K562 treated with DMSO at 1 percent for 48 hours (cell line): ENCODE results near the gene YIPF3. TPM values are rescaled to one million over a fixed set of nuclear protein-coding genes. Genes with fewer than 3 reads are reported as not detected.

ENCODE experiments used
- total RNA-seq: library from RNA; unstranded; fragments of 300-600 nt; gene quantifications from 2 replicates; pipeline ENCODE4 v1.2.3, GENCODE V29; 2022; ENCODE audit warnings: low replicate concordance; ENCODE audit errors: extremely low read depth

YIPF3 gene
- not detected in 2 replicates for total RNA-seq

GRCh38 chr6:43516697-43517504 is at the start of gene YIPF3, which contains the start of gene POLR1C:
YIPF3 (minus strand) TSS chr6:43516926; CDS start chr6:43516807, 119 bp downstream.
POLR1C (plus strand) TSS chr6:43517089; CDS start chr6:43517110, 21 bp downstream.

DNA sequence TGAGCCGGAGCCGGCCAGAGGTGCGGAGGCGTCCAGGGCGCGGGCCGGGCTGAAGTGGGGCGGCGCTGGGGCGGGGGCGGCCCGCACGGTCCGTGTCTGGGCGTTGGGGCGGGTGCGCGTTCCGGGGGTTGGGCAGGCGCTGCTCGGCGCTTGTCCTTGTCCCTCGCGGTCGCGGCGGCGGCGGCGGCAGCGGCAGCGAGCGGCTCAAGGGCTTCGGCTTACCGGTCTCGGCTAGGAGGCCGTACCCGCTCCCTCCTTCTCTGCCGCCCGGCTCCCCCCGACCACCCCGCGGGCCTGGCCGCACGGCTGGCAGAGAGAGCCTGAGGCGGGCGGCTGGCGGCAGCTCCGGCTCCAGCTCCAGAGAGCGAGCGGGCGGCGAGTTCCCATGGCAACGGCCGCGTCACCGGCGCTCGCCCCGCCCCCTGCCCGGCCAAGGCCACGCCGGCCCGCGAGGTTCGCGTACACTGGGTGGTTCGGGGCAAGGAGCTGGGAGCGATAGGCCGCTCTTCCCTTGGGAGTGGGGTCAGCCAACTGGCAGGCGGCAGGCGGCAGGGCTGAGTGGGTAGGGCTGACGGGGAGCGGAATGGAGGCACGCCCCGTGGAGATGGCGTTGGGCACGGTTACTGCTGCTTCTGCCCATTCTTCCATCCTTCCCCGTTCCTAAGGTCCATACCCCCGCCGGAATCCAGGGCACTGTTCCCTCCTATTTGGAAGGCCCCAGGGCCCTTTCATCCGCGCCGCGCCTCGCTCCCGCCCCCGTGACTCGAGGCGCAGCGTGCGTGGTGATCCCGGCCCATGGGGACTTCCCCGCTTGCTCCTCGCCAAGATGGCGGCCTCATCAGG is 6.5 kb downstream of the YIPF3 start, which contains the start of gene LRRC73:
Gene LRRC73 (minus strand): TSS at position 363 of the 843 bp plus-strand sequence. CDS start 561 bp downstream, outside the sequence.

GRCh38 chr6:43477235-43478007 is 39.3 kb downstream of the YIPF3 start, which contains the start of gene TJAP1:
TJAP1 (plus strand) TSS chr6:43477570; CDS start chr6:43499002, 21,432 bp downstream.

Other genes starting within 250 kb of the YIPF3 start
- gene SLC22A7, start 218.7 kb downstream of the YIPF3 start, total RNA-seq, result not detected in 2 replicates
- gene CRIP3, start 208.1 kb downstream of the YIPF3 start, total RNA-seq, result not detected in 2 replicates
- 43.1 TPM in 1 of 2 replicates, not detected in the other for gene ZNF318, start 147.3 kb downstream of the YIPF3 start, total RNA-seq
- gene ABCC10, start 89.4 kb downstream of the YIPF3 start, total RNA-seq, result not detected in 2 replicates
- not detected in 2 replicates for gene DLK2, start 61.4 kb downstream of the YIPF3 start, total RNA-seq
- not detected in 2 replicates for gene TJAP1, start 39.4 kb downstream of the YIPF3 start, total RNA-seq
- gene LRRC73, start 6.6 kb downstream of the YIPF3 start, total RNA-seq, result not detected in 2 replicates
- not detected in 2 replicates for gene POLR1C, start 163 bp upstream of the YIPF3 start, total RNA-seq
- not detected in 2 replicates for gene XPO5, start 59.1 kb upstream of the YIPF3 start, total RNA-seq
- gene POLH, start 59.3 kb upstream of the YIPF3 start, total RNA-seq, result not detected in 2 replicates
- gene GTPBP2, start 112.3 kb upstream of the YIPF3 start, total RNA-seq, result 179 TPM in 1 of 2 replicates, not detected in the other
- not detected in 2 replicates for gene MAD2L1BP, start 118.9 kb upstream of the YIPF3 start, total RNA-seq
- not detected in 2 replicates for gene RSPH9, start 128.1 kb upstream of the YIPF3 start, total RNA-seq
- not detected in 2 replicates for gene MRPS18A, start 170.9 kb upstream of the YIPF3 start, total RNA-seq